GM13977 (cell line): ENCODE measurements around the gene ADAMTSL3.

ENCODE experiments used
- DNase-seq: peaks from one replicate; pipeline ENCODE4 v3.0.0; 2012; ENCODE audit warnings: low spot score
- CTCF ChIP-seq: IDR thresholded peaks from 2 replicates; pipeline ENCODE4 v1.5.1; 2012; ENCODE audit warnings: mild to moderate bottlenecking, control low read depth; ENCODE audit not compliant: insufficient read depth; ENCODE audit errors: extremely low read depth, missing control alignments
- in situ Hi-C: fragments of 300-500 bp; cut with MboI; formaldehyde crosslinking; loops from one replicate; pipeline ENCODE4 v1.12.0; 2022; ENCODE audit warnings: low sequenced_read_pairs, low pct_unique_long_range_greater_than_20kb, mixed read lengths, inconsistent platforms; ENCODE audit not compliant: unreplicated experiment

ADAMTSL3 gene

GRCh38 chr15:83670672-83671229 is 16.8 kb downstream of the ADAMTSL3 start:
- DNase-seq: no peak
- no peak for TF ChIP-seq CTCF
- in situ Hi-C loops: no loop called here

- in situ Hi-C loops: no loop called here
- no peak for TF ChIP-seq CTCF
Measured at GRCh38 chr15:83671603-83672002, 17.7 kb downstream of the ADAMTSL3 start.

DNA sequence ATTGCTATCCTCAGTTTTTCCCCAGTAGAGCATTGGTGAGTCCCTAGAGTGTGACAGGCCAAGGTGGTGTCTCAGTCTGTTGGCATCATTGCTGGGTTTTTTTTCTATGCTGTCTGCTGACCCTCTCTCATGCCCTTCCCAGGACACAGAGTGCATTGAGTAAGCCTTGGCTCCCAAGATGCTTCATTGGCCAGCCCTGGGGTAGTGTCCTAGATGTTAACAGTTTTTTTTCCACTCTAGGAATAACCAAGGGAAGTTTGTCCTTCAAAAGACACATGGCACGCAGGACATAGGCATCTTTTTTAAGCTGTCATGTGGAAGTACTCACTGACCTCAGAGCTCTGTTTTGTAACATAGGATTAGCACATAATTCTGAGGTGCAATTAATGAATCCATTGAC is 19.5 kb downstream of the ADAMTSL3 start:
- DNase-seq: no peak
- in situ Hi-C loops: no loop called here
- TF ChIP-seq CTCF: no peak

More at GRCh38 chr15:83671603-83672002, 17.7 kb downstream of the ADAMTSL3 start:
- DNase-seq: no peak

- in situ Hi-C loops: no loop called here
- TF ChIP-seq CTCF: no peak
- DNase-seq: no peak
Measured at GRCh38 chr15:83682476-83683088, 28.7 kb downstream of the ADAMTSL3 start.

GRCh38 chr15:83685916-83686332 is 32.0 kb downstream of the ADAMTSL3 start:
- no peak for TF ChIP-seq CTCF
- in situ Hi-C loops: no loop called here
- DNase-seq: no peak

- in situ Hi-C loops: no loop called here
- DNase-seq: no peak
- TF ChIP-seq CTCF: no peak
Measured at GRCh38 chr15:83688201-83688600, 34.3 kb downstream of the ADAMTSL3 start.
